Colonic mucosa (tissue), 4 donors: ENCODE results near the gene PNPLA2. TPM values are rescaled to one million over a fixed set of nuclear protein-coding genes. Genes with fewer than 3 reads are reported as not detected.

Experiments
- DNase-seq: peaks from one replicate; pipeline ENCODE4 v3.0.0-alpha.2; 2020
- H3K27ac ChIP-seq: fragments of 200-600 bp; one replicate; pipeline ENCODE4 v1.8.0; 2021
- H3K27me3 ChIP-seq: fragments of 200-600 bp; one replicate; pipeline ENCODE4 v1.8.0; 2021
- H3K36me3 ChIP-seq: fragments of 200-600 bp; one replicate; pipeline ENCODE4 v1.8.0; 2021
- H3K4me1 ChIP-seq: fragments of 200-600 bp; one replicate; pipeline ENCODE4 v1.8.0; 2021; ENCODE audit warnings: mild to moderate bottlenecking
- H3K4me3 ChIP-seq: fragments of 200-600 bp; one replicate; pipeline ENCODE4 v1.8.0; 2021
- H3K9ac ChIP-seq, 2 donors: one replicate each; pipeline ENCODE4 v1.7.0; 2013; ENCODE audit warnings: control low read depth in 2 of 2, low read depth in 2 of 2, low read length in 2 of 2
- H3K9me3 ChIP-seq: fragments of 200-600 bp; one replicate; pipeline ENCODE4 v1.8.0; 2021
- intact Hi-C: fragments of 100-400 bp; cut with DNase I; formaldehyde crosslinking; loops from one replicate; pipeline ENCODE4 v1.14.1; 2022
- total RNA-seq, 2 donors: library from RNA; stranded (reverse); fragmentation: NEBNext Ultra II Directional in 1 of 2; extraction: Animal tissue kit (Norgen Biotek cat#: 25700) in 1 of 2; gene quantifications; one replicate each; pipeline ENCODE4 v1.2.1, GENCODE V29; 2021
- TF ChIP-seq, protein P1 (sequence below): fragments of 200-600 bp; IDR thresholded peaks from one replicate; pipeline ENCODE4 v1.8.0; 2022; ENCODE audit warnings: antibody characterized with exemption, mild to moderate bottlenecking
- donor health status: healthy.
- donor health status: DM: no; HTN: no; CAD: no.
- donor health status: DM: no; HTN: no; CAD: no.

The PNPLA2 gene
- total RNA-seq, 2 donors from 2014 or later, result 139 to 155 TPM

DNA sequence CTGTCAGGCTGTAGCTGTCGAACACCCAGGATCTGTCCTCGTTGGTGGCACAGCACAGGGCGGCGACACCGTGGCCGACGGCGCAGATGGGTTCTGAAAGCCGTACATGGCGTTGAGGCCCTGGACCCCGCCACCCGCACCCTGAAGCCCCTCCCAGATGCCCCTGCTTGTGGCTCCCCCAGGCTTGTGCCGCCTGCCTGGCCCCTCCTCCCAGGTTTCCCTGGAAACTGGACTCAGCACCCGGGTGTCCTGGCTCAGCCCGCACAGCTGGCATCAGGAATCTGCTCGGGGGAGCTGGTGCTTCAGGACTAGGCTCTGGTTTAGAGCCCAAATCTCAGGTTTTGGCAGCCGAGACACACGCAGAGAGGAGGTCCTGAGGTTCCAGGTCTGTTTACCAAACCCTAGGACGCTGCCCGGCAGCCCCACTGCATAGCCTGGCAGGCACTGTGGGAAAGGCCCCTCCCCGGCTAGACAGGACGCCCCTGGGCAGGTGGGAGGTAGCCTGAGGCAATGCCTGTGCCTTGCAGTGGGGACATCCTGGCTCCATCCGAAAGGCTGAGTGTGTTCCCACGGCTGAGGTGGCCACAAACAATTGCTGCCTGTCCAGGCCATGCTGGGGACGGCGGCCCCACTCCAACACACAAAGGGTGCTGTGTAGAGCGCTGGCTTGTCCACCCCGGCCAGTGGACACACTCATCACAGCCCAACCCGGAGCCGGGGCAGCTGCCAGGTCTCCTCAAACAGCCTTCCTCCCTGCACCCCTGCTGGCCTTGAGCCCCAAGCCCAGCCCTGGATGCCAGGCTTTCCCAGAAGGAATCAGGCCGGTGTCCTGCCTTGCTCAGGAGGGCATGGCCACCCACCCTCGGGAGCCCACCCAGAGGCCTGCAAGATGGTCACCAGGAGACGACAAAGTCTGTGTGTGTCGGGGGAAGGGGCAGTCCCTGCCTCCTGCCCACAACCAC is 46.0 kb upstream of the PNPLA2 start:
- no peaks in the 10 kb centered on the region for H3K9me3 ChIP-seq
- intact Hi-C loops, result no loop called here
- no peak overlapping the region for H3K9ac ChIP-seq
- peaks cover 16% of the 10 kb centered on the region for H3K4me1 ChIP-seq
- TF ChIP-seq, protein P1, sequence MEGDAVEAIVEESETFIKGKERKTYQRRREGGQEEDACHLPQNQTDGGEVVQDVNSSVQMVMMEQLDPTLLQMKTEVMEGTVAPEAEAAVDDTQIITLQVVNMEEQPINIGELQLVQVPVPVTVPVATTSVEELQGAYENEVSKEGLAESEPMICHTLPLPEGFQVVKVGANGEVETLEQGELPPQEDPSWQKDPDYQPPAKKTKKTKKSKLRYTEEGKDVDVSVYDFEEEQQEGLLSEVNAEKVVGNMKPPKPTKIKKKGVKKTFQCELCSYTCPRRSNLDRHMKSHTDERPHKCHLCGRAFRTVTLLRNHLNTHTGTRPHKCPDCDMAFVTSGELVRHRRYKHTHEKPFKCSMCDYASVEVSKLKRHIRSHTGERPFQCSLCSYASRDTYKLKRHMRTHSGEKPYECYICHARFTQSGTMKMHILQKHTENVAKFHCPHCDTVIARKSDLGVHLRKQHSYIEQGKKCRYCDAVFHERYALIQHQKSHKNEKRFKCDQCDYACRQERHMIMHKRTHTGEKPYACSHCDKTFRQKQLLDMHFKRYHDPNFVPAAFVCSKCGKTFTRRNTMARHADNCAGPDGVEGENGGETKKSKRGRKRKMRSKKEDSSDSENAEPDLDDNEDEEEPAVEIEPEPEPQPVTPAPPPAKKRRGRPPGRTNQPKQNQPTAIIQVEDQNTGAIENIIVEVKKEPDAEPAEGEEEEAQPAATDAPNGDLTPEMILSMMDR, result no peak
- no peak for DNase-seq
- H3K27me3 ChIP-seq, result no peaks in the 10 kb centered on the region
- no peak overlapping the region for H3K27ac ChIP-seq
- H3K4me3 ChIP-seq, result no peak overlapping the region
- H3K36me3 ChIP-seq, result peaks cover 3% of the 10 kb centered on the region

DNA sequence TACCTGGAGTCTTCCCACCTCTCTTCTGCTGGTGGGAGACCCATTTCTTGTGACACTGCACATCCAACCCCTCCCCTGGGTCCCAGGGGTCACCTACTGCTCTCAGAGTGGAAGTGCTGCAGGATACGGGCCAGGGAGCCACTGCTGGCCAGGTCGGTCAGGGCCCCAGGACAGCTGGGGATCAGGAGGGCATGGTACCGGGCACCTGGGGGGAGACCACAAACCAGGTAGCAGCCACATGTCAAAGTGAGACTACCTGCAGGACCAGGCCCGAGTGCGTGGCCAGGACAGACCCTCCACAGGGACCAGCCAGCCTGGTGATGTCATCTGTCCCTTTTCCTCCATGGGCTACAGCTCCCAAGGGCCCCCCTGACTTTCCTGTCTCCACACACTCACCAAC is 45.3 kb upstream of the PNPLA2 start:
- Histone ChIP-seq H3K9me3 (no peaks in the 10 kb centered on the region), H3K27ac (no peak overlapping the region), H3K4me3 (no peak overlapping the region), H3K4me1 (peaks cover 16% of the 10 kb centered on the region), H3K27me3 (no peaks in the 10 kb centered on the region), H3K36me3 (peaks cover 3% of the 10 kb centered on the region), H3K9ac (no peak overlapping the region)
- TF ChIP-seq, protein P1, result no peak
- intact Hi-C loops, result no loop called here
- no peak for DNase-seq

DNA sequence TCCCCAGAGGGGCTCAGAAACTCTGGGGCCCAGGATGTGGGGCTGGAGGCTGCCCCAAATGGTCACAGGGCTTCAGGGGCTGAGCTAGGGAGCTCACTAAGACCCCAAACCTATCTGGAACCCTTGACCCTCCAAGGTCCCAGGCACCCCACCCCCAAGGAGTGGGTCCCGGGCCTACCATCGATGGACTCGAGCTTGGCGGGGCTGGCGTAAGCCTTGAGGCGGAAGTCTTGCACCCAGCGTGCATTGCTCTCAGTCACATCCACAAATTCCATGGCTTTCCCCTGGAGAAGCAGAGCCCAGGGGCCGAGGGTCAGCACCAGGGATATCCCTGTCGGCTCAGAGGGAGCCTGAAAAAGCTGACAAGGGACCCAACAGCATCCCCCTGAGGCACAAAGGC is 44.9 kb upstream of the PNPLA2 start:
- Histone ChIP-seq H3K4me1 (peaks cover 16% of the 10 kb centered on the region), H3K4me3 (no peak overlapping the region), H3K9ac (no peak overlapping the region), H3K27me3 (no peaks in the 10 kb centered on the region), H3K27ac (no peak overlapping the region), H3K36me3 (peaks cover 3% of the 10 kb centered on the region), H3K9me3 (no peaks in the 10 kb centered on the region)
- no peak for DNase-seq
- intact Hi-C loops, result no loop called here
- TF ChIP-seq, protein P1, result no peak

DNA sequence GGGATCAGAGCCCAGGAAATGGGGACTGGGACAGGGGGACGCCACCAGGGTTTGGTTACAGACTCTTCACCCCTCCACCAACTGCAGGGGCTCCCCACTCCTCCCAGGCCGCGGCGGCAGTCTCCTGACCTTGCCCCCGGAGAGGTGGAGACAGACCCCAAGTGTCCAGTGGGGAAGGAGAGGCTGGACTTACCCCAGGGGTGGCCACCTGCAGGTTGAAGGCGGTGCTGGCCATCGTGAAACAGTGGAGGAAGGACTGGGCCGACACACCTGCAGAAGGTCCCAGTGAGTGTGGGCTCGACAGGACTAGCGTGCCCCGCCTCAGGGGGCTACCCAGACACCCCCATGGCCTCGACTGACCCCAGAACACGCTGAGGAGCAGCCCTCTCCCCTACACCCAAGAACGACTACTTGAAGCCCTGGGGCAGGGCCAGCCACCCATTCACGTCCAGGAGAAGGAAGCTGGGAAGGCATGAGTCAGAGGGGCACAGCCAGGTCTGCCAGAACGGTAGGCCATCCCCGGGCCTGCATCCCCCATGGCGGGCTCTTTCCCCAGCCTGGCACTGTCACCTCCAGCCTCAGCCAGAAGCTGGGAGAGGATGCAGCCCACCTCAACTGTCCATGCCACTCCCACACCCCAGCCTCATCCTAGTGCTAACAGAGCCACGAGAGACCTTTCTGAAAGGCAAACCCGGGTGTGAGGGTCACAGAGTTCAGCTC is 43.7 kb upstream of the PNPLA2 start:
- H3K36me3 ChIP-seq, result peaks cover 3% of the 10 kb centered on the region
- TF ChIP-seq, protein P1, result no peak

DNA sequence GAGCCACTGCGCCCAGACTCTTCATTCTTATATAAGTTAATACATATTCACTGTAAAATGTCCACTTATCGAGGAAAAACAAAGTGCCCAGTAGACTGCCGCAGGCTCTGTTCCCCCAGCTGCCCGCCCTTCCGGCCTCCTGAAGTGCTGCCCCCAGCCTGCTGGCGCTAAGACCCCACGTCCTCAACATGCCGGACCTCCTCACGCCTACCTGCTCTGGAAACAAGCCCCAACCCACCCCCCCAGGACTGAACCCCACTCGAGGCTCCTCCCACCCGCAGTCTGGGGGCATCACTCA is 42.5 kb upstream of the PNPLA2 start:
- Histone ChIP-seq H3K27me3 (no peaks in the 10 kb centered on the region), H3K27ac (no peak overlapping the region), H3K4me1 (peaks cover 16% of the 10 kb centered on the region), H3K4me3 (peak overlapping the region; percentile 72), H3K9me3 (no peaks in the 10 kb centered on the region), H3K9ac (peak overlapping the region; percentile 85 to 93), H3K36me3 (no peaks in the 10 kb centered on the region)
- intact Hi-C loops, result no loop called here
- TF ChIP-seq, protein P1, result no peak
- DNase-seq, result no peak

More for the DNA sequence above, 43.7 kb upstream of the PNPLA2 start:
- Histone ChIP-seq H3K27me3 (no peaks in the 10 kb centered on the region), H3K4me1 (peaks cover 16% of the 10 kb centered on the region), H3K9me3 (no peaks in the 10 kb centered on the region), H3K4me3 (no peak overlapping the region), H3K27ac (no peak overlapping the region), H3K9ac (peak overlapping the region in 1 of 2 donors; percentile 38)
- intact Hi-C loops, result no loop called here
- DNase-seq, result no peak
